HG03025 (cell line): Measurements from ENCODE around the gene PIP.
"Not testable (repeated sequence)": the region's sequence is repeated elsewhere in the genome, so short reads cannot be mapped to it uniquely, and the experiment has no call there.

Source experiments
- ATAC-seq: cut with Tn5 transposase; IDR thresholded peaks from one replicate; pipeline ENCODE4 v1.9.1; 2021; ENCODE audit warnings: mild to moderate bottlenecking, moderate library complexity; ENCODE audit not compliant: unreplicated experiment, low FRiP score

PIP gene, protein sequence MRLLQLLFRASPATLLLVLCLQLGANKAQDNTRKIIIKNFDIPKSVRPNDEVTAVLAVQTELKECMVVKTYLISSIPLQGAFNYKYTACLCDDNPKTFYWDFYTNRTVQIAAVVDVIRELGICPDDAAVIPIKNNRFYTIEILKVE

DNA sequence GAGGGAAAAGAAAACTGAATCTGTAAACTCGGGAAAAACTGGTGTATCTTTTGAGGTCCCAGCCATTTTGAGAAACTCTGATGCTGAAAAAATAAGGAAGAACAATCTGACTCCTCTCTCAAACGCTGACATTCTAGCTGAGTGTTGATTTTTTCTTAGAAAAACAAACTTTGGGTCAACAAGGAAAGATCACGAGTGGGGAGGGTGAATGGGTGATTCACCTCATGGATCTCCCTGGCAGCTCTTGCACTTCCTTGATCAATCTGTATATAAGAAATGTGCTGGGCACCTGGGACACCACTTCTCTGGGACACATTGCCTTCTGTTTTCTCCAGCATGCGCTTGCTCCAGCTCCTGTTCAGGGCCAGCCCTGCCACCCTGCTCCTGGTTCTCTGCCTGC lies at the start of gene PIP:
PIP (plus strand) TSS at position 297 of the 400 bp plus-strand sequence; CDS start at position 337, 40 bp downstream.
- no peak for ATAC-seq

DNA sequence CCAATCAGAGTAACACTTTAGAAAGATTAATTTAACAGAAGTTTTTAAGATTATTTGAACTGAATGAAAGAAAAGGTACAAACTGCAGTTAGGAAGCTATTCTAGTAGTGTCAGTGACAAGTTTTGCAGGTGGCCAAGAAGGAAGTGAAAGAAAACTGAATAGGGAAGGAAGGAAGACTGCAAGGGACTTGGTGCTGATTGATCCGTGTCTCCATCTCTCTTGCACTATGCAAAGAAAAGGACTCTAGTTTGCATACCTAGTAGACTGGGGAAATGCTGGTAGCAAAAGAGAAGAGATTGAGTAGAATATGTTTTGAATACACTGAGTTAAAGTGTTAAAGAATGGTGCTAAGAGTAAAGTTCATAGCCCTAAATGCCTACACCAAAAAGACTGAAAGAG lies 46.8 kb upstream of the PIP start:
- ATAC-seq = no peak

DNA sequence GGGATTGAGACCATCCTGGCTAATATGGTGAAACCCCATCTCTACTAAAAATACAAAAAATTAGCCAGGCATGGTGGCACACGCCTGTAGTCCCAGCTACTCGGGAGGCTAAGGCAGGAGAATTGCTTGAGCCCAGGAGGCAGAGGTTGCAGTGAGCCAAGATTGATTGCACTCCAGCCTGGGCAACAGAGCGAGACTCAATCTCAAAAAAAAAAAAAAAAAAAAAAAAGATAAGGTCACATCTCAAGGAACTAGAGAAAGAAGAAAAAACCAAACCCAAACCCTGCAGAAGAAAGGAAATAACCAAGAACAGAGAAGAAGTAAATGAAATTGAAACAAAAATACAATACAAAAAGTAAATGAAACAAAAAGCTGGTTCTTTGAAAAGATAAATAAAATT lies 46.3 kb upstream of the PIP start:
- not testable (repeated sequence) for ATAC-seq

DNA sequence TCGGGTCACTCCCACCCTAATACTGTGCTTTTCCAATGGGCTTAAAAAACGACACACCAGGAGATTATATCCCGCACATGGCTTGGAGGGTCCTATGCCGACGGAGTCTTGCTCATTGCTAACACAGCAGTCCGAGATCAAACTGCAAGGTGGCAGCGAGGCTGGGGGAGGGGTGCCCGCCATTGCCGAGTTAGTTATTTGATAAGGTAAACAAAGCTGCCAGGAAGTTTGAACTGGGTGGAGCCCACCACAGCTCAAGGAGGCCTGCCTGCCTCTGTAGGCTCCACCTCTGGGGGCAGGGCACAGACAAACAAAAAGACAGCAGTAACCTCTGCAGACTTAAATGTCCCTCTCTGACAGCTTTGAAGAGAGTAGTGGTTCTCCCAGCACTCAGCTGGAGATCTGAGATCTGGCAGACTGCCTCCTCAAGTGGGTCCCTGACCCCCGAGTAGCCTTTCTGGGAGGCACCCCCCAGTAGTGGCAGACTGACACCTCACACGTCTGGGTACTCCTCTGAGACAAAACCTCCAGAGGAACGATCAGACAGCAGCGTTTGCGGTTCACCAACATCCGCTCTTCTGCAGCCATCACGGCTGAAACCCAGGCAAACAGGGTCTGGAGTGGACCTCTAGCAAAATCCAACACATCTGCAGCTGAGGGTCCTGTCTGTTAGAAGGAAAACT lies 43.2 kb upstream of the PIP start:
- not testable (repeated sequence) for ATAC-seq

DNA sequence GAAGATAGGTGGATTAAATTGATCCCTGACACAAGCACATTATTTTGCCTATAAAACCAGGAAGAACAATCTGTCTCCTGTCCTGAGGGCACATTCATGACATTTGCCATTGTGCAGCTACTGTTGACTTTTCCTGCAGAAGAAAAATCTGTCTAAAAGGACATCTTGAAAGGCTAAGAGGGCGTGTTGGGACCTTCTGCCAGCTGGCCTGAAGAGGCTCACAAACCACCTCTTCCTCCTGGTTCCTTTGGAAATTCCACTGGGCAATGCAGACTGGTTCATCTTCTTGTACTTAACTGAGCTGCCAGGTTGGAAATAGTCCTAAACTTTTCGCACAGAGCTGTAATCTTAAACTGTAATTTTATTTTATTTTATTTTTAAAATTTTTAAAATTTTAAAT lies 35.7 kb upstream of the PIP start:
- no peak for ATAC-seq

DNA sequence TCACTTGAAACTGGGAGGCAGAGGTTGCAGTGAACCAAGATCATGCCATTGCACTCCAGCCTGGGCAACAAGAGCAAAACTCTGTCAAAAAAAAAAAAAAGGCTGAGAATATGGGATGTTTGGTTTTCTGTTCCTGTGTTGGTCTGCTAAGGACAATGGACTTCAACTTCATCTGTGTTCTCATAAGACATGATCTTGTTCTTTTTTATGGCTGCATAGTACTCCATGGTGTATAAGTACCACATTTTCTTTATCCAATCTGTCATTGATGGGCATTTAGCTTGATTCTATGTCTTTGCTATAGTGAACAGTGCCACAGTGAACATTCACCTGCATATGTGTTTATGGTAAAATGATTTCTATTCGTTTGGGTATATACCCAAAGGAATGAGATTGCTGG lies 32.3 kb upstream of the PIP start:
- ATAC-seq = not testable (repeated sequence)

DNA sequence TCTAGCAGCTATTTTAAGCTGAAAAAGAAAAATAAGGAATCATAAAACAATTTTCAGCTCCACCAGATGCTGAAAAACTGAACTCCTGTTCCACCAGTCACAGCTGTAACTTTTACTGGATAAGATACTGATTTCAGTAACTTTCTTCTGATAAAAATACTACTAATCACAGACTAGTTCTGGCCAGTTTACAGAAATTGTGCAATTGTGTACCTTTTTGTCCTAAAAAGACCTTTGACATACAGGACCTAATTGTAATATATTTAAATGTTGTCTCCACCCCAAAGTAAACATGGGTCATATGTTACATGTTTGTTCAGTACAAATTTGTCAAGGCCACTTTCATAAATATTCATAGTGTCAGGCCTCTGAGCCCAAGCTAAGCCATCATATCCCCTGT lies 27.1 kb upstream of the PIP start:
- ATAC-seq = no peak

DNA sequence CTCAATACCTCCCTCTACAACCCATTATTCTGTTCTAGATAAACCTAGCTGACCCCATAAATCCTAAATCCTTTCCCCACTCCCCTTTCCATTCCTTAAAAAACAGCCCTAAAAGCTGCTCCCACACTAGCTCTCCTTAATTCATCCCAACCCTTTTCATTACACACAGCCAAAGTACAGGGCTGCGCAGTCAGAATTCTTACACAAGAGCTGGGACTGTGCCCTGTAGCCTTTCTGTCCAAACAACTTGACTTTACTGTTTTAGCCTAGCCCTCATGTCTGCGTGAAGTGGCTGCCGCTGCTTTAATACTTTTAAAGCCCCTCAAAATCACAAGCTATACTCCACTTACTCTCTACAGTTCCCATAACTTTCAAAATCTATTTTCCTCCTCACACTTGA lies 23.9 kb upstream of the PIP start:
- ATAC-seq = not testable (repeated sequence)

DNA sequence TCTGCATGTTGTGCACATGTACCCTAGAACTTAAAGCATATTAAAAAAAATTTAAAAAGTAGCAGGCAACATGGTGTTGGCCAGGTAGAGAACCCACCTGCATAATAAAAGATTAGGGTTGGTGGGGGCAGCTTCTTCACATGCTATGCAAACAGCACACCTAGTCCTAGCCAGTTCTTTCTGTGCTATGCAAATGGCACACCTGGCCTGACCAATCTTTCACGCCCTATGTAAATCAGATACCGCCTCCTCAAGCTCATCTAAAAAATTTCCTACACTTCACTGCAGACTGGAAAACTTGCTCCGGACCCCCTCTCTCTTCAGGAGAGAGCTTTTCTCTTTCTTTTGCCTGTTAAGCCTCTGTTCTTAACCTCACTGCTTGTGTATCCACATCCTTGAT lies 14.5 kb upstream of the PIP start:
- ATAC-seq = no peak

DNA sequence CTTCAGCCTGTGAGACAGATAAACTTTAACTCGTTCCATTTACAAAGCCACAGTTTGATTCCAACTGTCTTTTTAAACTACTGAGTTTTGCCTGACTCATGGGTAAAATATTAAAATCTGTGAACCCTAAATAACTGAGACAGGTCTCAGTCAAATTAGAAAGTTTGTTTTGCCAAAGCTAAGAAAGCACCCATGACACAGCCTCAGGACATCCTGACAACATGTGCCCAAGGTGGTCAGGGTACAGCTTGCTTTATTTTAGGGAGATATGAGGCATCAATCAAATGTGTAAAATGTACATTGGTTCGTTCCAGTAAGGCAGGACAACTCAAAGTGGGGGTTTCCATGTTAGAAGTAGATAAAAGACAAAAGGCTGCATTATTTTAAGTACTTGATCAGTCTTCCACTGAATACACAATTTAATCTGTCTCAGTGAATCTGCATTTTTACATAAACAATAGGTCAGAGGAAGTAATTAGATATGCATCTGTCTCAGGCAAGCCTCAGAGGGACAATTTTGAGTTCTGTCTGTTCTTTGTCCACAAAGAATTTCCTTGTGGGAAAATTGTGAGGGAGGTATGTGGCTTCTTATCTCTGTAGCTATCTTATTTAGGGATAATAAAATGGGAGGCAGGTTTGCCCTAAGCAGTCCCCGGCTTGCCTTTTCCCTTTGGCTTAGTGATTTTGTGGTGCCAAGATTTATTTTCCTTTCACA lies 11.0 kb upstream of the PIP start:
- no peak for ATAC-seq

DNA sequence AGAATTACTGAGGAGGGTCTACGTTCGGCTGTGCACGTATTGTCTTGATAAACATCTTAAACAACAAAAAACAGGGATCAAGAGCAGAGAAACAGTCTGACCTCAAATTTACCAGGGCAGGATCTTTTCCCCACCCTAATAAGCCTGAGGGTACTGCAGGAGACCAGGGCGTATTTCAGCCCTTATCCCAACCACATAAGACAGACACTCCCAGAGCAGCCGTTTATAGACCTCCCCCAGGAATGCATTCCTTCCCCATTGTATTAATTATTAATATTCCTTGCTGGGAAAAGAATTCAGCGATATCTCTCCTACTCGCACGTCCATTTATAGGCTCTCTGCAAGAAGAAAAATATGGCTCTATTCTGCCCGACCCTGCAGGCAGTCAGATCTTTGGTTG lies 8.6 kb upstream of the PIP start:
- ATAC-seq = not testable (repeated sequence)

DNA sequence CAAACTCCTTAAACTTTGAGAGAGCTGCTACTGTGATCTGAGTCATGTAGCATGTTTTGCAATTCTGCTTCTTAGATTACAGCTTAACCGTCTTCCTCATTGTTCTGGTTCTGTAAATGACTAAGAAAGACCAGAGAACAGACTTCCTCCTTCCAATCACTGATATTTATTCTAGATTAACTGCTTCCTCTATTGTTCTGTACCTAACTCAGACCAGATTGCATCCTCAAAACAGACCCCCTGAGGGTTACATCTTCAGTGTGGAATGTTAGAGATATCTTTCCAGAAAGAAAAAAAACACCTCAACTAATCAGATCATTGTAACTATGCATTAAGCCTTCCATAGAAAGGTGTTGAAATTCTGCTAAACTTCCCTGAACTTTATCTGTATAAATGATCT lies 5.7 kb upstream of the PIP start:
- ATAC-seq = no peak

DNA sequence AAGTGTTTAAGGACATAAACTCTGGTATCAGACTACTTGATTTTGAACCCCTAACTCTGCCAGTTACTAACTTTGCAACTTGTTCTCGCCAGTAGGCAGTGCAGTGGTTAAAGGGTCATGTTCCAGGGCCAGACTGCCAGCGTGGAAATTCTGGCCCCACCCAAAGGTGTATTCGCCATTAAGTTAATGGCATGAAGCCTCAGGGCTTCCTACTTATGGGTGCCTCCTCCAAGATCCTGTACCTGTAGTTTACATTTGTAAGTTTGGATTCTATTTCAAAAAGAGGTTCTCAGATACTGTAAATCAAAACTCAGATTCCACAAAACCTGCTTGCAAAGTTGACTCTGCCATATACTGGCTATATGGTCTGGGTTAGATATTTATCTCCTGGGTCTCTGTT lies 2.8 kb upstream of the PIP start:
- ATAC-seq = no peak

DNA sequence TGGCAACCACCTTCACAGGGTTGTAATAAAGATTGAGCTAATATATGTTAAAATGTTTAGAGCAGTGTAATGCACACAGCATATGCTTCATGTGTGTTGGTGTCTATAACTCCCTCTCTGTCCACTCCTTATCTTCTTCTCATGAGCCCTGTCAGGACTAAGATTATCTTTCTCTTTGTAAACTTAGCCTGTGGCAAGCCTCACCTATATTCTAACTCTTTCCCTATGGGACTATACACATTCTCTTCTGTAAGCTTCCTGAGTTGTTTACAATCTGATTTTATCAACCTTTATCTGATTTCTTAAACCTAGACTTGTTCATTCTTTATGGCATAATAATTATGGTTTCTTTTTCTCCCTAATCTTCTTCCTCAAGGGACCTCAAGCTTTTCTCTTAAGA lies 2.4 kb upstream of the PIP start:
- ATAC-seq = no peak

DNA sequence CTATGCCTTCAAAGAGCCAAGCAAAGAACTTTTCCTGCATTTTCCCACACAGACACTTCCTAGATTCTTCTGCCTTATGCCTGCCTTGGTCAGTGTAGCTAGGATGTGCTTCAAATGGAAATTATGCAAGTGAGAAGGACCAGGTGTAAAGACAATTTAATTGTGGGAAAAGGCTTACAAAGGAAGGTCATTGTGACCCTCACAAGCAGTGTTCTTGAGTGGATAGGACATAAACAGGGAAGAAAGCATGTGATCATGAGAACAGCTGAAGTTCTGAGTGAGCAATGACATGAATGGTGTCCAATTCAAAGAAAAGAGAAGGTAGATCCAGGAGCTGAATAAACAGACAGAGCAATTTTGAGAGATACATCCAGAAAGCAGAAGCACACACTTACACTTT lies 1.3 kb upstream of the PIP start:
- ATAC-seq = no peak

DNA sequence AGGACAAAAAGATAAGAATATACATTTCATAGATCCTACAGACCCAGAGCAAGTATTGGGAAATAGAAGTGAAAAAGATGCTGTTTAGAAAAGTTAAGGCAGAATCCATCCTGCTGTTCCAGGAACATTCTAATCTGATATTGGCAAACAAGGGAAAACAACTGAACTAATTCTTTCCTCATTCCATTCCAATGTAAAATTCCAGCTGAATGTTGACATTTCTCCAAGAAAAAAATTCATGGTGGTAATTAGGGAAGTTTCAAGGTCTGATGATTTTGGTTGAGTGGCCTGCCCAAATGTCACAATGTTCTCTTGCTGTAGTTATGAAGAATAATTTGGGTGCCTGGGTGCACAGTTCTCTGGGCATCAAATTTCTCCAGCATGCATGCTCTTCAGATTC lies 15.2 kb downstream of the PIP start:
- ATAC-seq = no peak

DNA sequence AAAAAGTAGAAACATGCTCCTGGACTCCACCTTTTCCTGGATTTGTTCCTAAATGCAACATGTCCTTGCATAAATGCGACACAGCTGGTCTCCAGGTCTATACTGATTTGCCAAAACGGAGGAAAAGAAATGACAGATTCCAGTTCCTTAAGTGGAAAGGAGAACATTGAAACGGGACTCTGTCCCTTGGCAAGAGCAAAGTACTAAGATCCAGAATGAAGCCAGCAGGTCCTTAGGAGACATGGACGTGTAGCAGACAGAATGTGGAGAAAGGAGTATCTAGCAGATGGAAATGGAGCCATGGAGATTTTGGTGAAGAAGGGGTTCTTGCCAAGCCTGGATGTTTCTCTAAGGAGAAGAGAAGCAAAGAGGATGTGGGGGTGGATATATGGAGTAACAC lies 16.2 kb downstream of the PIP start:
- ATAC-seq = no peak

DNA sequence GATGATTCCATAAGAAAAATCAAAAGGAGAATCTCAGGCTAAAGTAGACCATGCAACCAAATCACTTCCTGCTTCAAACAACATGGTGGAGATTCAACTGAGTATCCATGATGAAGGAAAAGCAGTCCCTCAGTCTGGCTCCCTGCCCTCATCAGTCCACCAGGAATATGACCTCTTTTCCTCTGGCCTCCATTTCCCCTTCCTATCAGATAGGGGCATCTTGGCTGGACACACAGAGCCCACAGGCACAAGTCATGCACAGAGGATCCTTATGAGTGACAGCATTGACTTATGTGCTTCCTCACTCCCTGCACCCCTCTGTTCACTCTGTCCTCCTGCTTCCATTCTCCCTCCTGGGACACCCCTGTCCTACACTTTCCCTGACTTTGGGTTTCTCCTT lies 16.8 kb downstream of the PIP start:
- ATAC-seq = no peak

DNA sequence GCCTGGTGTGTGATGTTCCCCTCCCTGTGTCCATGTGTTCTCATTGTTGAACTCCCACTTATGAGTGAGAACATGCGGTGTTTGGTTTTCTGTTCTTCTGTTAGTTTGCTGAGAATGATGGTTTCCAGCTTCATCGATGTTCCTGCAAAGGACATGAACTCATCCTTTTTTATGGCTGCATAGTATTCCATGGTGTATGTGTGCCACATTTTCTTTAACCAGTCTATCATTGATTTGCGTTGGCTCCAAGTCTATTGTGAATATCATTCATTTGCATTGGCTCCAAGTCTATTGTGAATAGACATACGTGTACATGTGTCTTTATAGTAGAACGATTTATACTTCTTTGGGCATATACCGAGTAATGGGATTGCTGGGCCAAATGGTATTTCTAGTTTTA lies 18.8 kb downstream of the PIP start:
- not testable (repeated sequence) for ATAC-seq

DNA sequence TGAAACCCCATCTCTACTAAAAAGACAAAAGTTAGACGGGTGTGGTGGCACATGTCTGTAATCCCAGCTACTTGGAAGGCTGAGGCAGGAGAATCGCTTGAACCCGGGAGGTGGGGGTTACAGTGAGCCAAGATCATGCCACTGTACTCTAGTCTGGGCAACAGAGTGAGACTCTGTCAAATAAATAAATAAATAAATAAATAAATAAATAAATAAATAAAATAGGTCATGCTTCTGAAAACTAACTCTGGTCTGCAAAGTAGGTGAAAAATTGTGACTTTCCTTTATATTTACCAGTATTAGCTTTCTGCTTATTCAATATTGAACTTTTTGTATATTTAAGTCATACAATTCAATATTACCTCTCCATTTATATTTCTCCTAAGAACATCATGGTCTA lies 26.7 kb downstream of the PIP start:
- ATAC-seq = not testable (repeated sequence)

DNA sequence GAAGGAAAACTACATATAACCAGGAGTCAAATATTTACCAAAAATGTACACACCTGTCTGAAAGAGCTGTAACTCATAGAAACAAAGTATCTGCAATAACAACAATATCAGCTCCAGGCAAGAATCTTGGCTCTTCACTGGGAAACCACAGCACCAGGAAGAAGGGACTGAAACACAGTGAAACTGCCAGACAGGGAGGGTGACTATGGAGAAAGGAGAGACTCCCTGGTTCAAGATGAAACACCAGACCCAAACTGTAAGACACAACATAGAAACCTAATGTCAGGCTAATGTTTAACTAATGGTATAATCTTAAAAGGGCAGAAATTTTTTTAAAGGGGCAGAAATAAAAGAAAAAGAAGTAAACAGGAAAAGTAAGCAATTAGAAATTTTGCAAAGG lies 39.8 kb downstream of the PIP start:
- ATAC-seq = no peak

DNA sequence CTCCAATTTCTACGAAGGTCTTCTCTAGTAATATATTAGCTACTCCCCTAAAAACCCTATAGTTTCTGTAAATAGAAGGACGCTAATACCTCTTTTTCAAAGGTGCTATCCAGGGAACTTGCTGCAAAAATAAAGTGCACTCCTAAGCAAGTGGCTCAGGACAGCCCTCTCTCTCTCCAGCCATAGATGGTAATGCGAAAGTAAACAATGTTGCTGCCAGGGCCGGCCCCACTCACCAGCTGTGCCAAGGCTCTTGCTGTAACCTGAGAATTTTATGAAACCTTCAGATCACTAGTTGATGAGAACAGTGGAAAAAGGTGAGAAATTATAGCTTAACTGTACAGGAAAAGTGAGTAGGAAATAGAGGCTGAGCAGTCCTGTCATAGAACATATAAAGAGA lies 40.5 kb downstream of the PIP start:
- no peak for ATAC-seq
